NK-92 (cell line): ENCODE results near the gene LGR6.
A peak's percentile ranks its signal among the peaks of the same experiment; 100 is the strongest.
"Not testable (repeated sequence)": the region's sequence is repeated elsewhere in the genome, so short reads cannot be mapped to it uniquely, and the experiment has no call there.

Experiments used
- DNase-seq: peaks from one replicate; lab custom pipeline; 2025; ENCODE audit not compliant: unreplicated experiment; lab: John Stamatoyannopoulos, UW

Gene LGR6

GRCh38 chr1:202316186-202316585 is 122.6 kb downstream of the LGR6 start:
- DNase-seq = no peak

GRCh38 chr1:202317941-202318925 is 124.6 kb downstream of the LGR6 start:
- no peak for DNase-seq

- no peak for DNase-seq
Measured at GRCh38 chr1:202319381-202320080, 125.9 kb downstream of the LGR6 start.

GRCh38 chr1:202320081-202320405 is 126.4 kb downstream of the LGR6 start:
- DNase-seq = no peak

- no peak for DNase-seq
Measured at GRCh38 chr1:202323731-202324130, 130.1 kb downstream of the LGR6 start.

GRCh38 chr1:202324646-202325045 is 131.0 kb downstream of the LGR6 start:
- DNase-seq = no peak

GRCh38 chr1:202329891-202330290 is 136.3 kb downstream of the LGR6 start:
- DNase-seq = no peak

- DNase-seq = no peak
Measured at GRCh38 chr1:202333861-202334260, 140.3 kb downstream of the LGR6 start.

- no peak for DNase-seq
Measured at GRCh38 chr1:202343652-202344349, 150.2 kb downstream of the LGR6 start.

- no peak for DNase-seq
Measured at GRCh38 chr1:202348005-202348508, 154.5 kb downstream of the LGR6 start.

GRCh38 chr1:202348509-202349205 is 155.1 kb downstream of the LGR6 start, which contains the start of gene PPP1R12B:
Gene PPP1R12B, plus strand, starts transcription at chr1:202348699. Its CDS starts 153 bp downstream, at chr1:202348852.
- peak; percentile 58 for DNase-seq

- no peak for DNase-seq
Measured at GRCh38 chr1:202349206-202349928, 155.8 kb downstream of the LGR6 start.

GRCh38 chr1:202351725-202352124 is 158.1 kb downstream of the LGR6 start:
- DNase-seq = no peak

GRCh38 chr1:202352583-202353197 is 159.1 kb downstream of the LGR6 start:
- DNase-seq = not testable (repeated sequence)

- DNase-seq = no peak
Measured at GRCh38 chr1:202355944-202356553, 162.4 kb downstream of the LGR6 start.

- DNase-seq = no peak
Measured at GRCh38 chr1:202357506-202357905, 163.9 kb downstream of the LGR6 start.

GRCh38 chr1:202361224-202361623 is 167.6 kb downstream of the LGR6 start:
- DNase-seq = no peak

- no peak for DNase-seq
Measured at GRCh38 chr1:202361701-202362100, 168.1 kb downstream of the LGR6 start.

- no peak for DNase-seq
Measured at GRCh38 chr1:202362212-202362611, 168.6 kb downstream of the LGR6 start.
